Erythroblast (primary cell): Measurements from ENCODE around the gene CBLB.
A peak's percentile ranks its signal among the peaks of the same experiment; 100 is the strongest.

Source experiments
- DNase-seq, 2 experiments: peaks; one replicate each; lab custom pipeline; 2025; lab: John Stamatoyannopoulos, UW
- GATA1 ChIP-seq: IDR thresholded peaks from 2 replicates; pipeline ENCODE4 v1.6.1; 2011; ENCODE audit warnings: low read depth, mild to moderate bottlenecking, control low read depth, low read length, moderate library complexity
- POLR2A ChIP-seq: IDR thresholded peaks from 2 replicates; pipeline ENCODE4 v1.6.1; 2011; ENCODE audit warnings: mild to moderate bottlenecking, low read length

The CBLB gene

DNA sequence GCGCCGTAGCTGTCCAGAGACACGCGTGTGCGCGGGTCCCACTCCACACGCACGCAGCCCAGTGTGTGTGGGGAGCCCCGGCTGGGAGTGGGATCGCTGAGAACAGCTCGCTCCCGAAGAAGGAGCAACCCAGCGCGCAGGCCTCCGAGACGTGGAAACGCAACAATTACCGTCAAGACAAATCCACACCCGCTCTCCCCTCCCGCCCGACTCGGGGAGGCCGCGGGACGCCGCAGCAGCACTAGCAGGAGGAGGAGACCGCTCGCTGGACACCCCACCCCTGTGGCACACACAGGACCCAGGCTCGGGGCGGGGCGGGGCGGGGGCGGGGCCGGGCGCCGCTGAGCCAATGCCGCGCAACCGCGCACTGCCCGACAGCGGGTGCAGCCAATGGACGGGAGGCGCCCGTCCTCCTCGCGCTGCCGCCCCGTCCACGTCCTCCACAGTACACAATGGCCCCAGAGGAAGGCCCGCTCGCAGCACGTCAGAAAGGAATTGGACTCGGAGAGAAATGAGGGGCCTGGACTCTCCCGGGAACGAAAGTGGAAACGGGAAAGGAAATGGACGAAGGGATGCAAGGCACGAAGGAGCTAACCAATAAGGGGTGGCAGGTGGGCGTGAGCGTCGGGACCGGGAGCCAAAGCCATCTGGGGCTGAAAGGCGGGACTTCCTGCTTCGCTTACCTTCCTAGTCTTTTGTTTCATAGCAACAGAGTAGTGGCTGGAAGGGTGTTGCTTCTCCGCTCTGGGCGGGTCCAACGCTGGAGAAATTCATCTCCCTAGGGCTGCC lies at the start of gene CBLB:
Gene CBLB (minus strand): TSS at position 271 of the 789 bp plus-strand sequence. CDS start 1,435 bp downstream, outside the sequence.
- TF ChIP-seq GATA1 (no peak), POLR2A (peak; percentile 61)
- peak; percentile 93 to 94 for DNase-seq

DNA sequence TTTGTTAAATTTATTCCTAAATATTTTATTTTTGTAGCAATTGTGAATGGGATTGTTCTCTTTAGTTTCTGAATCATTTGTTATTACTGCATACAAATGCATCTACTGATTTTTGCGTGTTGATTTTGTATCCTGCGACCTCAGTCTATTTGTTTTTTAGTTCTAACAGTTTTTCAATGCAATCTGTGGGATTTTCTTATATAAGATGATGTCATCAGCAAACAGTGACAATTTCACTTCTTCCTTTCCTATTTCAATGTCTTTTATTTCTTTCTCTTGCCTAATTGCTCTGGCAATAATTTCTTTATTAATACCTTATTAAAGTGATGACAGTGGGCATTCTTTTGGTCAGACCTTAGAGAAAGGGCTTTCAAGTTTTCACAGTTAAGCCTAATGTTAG lies 48.0 kb upstream of the CBLB start:
- TF ChIP-seq POLR2A (no peak), GATA1 (no peak)

DNA sequence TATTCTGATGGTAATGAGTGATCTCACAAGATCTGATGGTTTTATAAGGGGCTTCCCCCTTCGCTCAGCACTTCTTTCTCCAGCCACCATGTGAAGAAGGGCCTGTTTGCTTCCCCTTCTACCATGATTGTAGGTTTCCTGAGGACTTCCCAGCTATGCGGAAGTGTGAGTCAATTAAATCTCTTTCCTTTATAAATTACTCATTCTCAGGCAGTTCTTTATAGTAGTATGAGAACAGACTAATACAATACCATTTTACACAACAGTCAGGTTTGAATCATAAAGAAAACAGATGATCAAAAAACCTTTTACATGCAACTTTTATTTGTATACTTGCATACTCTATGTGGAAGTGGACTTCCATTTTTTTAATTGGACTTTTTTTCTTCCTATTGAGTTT lies 46.7 kb upstream of the CBLB start:
- TF ChIP-seq GATA1 (no peak), POLR2A (no peak)
- DNase-seq = no peak

More for the DNA sequence above, 48.0 kb upstream of the CBLB start:
- DNase-seq = no peak

DNA sequence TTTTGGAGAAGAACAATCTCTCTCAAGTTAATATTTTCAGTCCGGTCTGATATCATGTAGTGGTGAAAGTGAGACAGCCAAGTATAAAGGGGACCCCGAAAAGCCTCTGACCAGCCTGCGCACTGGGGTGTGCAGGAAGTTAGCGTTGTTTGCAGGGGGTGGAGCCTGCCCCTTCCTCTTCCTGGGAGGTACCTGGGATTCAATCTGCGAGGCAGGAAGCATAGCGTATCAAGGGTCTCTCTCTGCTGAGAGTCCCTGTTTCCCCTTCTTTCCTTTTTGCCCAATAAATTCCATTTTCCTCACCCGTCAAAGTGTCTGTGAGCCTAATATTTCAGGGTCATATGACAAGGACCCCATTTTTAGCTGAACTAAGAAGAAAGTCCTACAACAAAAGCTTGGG lies 44.8 kb upstream of the CBLB start:
- DNase-seq = no peak
- no peak for TF ChIP-seq POLR2A
- no peak for TF ChIP-seq GATA1

DNA sequence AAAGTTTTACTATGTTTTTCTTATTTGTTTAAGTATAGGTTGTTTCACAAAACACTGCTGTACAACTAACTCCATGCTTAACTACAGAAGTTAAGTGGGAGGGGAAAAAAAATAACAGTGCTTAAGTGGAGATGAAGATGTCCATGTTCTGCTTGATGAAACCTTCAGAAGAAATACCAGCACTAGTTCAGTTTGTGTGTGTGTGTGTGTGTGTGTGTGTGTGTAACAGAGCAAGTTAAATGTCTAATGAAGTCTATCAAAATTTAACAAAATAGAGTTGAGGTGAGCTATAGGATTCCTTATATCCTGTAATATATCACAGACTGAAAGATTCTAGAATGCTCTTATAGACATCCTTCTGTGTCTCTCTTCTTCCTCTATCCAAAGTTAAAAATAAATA lies 44.1 kb upstream of the CBLB start:
- DNase-seq = no peak

DNA sequence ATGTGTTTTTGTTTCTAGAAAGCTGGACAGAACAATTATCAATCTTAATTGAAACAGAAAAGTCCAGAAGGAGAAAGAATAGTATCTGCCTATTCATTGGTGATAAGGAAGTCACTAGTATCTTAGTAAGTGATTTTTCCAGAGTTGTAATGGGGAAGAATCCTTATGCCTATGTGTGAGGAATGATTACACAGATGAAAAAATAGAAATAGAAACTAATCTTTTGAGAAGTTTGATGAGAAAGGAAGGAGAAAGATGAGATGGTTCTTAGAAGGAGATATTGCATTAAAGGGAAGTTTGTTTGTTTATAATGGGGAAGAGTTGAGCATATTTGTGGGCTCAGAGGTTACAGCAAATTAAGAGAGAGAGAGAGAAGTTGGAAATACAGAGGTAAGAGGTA lies 42.7 kb upstream of the CBLB start:
- TF ChIP-seq GATA1 (no peak), POLR2A (no peak)
- DNase-seq = no peak

More for the DNA sequence above, 44.1 kb upstream of the CBLB start:
- TF ChIP-seq POLR2A (no peak), GATA1 (no peak)

DNA sequence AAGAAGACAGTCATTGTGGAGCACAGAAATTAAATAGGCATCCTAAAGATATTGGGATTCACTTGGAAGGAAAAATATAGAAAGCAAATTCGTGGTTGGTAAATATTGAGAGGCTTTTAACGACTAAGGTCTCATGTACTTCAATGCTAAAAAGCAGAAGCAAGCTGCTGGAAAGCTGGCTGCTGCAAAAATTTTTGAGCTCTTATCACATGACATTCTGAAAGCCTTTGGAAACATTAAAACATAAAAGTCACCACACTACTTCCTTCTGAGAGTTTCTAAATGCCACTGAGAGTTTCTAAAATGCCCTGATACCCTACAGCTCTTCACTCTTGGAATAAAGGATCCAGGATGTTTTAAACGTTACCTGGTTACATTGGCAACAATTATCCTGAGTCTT lies 39.0 kb upstream of the CBLB start:
- TF ChIP-seq GATA1 (no peak), POLR2A (no peak)
- no peak for DNase-seq

DNA sequence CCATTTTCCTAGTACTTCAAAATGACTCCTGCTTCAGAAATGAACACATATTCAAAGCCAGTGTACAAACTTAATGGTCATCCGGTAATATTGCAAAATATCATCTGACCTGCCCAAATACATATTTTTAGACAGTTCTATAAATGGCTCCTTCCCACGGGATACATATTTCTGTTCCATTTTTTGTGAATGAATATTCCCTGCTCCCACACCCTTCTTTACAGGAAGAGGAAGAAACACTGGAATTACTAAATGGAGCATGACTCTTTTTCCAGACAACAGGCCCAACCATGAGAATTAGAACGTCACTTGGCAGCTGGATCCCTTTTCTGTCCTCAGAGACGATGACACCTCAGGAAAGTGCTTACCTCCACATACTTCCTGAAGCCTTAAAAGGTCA lies 38.0 kb upstream of the CBLB start:
- DNase-seq = no peak
- TF ChIP-seq POLR2A = no peak
- no peak for TF ChIP-seq GATA1

DNA sequence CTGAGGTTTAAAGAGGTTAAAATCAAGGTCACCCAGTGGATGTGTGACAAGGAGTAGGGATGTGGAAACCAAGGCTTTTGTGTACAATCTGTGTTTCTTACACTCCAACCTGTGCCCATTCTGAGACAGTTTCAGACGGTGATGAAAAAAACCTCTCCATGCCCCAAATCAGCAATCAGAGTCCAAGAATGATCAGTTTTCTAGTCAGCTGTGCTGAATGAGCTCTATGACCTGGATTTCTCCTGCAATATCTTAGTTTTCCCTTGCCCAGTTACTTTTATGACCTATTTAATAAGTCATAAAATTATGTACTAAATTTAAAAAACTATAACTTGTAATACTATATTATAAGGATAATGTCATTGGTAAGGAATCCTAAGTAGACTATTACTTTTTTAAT lies 37.5 kb upstream of the CBLB start:
- TF ChIP-seq GATA1 = no peak
- TF ChIP-seq POLR2A = no peak
- no peak for DNase-seq

DNA sequence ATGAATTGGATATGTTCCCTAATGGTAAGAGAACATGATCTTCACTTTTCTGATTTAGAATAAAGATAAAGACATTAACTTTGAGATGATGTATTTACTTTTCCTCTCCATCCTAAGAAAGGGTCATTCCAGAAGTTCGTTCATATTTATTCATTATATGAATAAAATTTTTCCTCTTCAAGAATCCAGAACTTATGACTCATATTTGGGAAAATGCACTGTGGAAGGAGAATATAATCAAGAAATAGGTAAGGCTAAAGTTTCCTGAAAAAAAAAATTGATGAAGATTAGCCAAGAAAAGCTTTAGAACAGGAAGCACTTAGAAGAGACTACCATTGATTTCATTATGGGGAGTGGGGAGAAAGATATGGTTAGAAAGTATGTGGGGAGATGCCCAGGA lies 36.5 kb upstream of the CBLB start:
- DNase-seq = no peak
- TF ChIP-seq GATA1 (no peak), POLR2A (no peak)

DNA sequence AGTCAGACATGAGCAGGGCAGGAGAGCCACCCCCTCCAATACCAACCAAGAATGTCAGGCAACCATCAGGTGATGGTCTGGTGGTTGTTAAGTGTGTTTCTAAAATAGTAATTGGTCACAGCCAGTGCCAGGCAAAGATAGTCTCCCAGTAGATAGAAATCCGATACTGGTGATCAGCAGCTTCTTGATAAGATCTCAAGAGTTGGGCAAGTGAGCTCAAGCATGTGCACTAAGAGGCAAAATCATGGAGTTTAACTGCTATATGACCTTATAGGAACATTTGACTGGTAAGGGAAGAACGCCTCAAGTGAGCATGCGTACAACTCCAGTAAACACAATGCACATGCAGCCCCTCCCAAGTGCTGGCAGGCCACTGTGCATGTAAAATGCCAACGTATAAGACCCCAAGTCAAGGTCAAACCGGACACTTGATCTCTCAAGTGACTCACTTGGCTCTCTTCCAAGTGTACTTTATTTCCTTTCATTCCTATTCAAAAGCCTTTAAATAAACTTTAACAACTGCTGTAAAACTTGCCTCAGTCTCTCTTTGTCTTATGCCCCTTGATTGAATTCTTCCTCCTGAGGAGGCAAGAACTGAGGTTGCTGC lies 36.0 kb upstream of the CBLB start:
- no peak for TF ChIP-seq GATA1
- TF ChIP-seq POLR2A = no peak
- peak in 1 of 2 experiments; percentile 3 for DNase-seq

DNA sequence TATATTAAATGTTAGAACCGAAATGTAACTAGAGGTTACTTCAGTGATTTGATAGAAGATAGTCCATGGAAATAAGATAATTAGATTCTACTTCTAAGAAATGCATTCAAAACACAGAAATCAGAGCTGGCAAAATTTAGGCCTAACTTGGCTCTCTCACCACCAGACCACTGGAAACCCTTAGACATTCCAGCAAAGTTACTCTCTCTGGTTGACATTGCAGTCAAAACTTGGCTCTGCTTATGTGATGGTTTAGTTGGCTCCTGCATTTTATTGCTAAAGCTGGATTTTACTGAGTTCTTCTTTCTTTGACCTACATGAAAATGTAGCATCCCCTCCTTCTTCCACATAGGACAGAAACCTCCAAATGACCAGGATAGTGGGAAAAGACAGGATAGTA lies 35.4 kb upstream of the CBLB start:
- DNase-seq = no peak
- TF ChIP-seq GATA1 (no peak), POLR2A (no peak)

DNA sequence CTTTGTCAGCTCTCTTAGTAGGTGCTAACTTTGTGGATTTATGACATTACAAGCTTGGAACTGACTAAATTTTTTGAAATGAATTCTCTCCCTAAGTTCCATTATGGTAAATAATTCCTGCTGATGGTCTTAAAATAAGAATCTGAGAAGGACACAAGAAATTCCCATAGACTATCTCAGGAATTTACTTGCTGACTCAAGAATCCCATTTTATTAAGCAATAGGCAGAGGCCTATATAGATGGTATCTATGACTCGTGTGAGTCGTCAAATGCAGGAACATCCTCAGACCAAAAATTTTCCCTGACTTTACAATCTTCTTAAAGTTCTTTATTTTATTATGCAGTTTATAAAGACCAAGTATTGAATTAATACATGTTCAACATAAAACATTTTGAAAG lies 30.7 kb upstream of the CBLB start:
- TF ChIP-seq GATA1 = no peak
- no peak for TF ChIP-seq POLR2A
- peak in 1 of 2 experiments; percentile 5 for DNase-seq

DNA sequence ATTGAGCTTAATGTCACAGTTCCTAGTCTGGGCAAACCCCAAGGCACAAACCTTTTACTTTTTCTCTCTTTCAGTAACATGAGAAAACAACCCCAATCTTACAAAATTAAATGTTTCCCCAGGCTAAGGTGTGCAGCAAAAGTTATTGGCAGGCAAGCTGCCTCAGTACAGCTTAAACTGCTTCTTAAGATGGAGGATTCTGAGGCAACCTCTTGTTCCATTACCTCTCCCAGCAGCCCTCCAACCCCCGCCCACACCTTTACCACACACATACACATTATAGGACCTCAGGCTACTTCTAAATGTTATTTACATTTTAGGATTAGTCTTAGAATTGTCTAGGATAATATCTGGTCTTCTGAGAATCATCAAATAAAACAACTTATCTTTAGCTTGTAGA lies 22.3 kb upstream of the CBLB start:
- no peak for DNase-seq
- TF ChIP-seq GATA1 (no peak), POLR2A (no peak)
